Measurements from ENCODE around the gene FMO5.
"Not testable (repeated sequence)": the region's sequence is repeated elsewhere in the genome, so short reads cannot be mapped to it uniquely, and the experiment has no call there.

The FMO5 gene

DNA sequence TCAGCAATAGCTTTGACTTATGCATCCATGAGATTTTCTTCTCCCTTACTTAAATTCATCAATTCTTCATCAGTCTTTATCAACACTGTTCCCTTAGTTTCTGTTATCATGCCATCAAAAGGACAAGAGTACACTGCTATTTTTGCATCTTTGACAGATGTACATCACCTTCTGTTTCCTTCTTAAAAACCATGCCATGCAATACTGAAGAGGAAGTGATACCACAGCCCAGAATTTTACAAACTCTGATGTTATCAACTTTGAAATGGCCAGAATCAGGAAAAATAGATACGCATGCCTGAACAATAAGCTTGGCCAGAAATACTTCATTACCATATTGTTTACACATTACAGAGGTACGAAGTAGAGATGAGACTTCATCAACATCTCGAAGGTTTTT, 21.1 kb downstream of the FMO5 start:
- no peak for DNase-seq

DNA sequence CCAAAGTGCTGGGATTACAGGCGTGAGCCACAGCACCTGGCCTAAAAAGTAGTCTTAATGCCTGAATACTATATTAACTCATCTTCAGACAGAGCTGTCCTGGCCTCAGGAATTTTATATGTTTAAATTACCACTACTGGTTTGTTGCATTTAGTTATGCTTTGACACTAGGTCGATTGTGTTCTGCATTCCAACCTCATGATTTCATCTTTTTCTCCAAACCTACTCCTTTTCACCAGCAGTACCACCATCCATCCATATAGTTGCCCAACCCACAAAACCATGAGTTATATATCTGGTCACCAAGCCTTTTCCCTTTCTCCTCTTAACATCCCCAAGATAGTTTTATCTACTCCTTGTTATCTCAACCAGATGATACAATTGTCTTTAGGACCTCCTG, 22.6 kb downstream of the FMO5 start:
- DNase-seq = no peak

DNA sequence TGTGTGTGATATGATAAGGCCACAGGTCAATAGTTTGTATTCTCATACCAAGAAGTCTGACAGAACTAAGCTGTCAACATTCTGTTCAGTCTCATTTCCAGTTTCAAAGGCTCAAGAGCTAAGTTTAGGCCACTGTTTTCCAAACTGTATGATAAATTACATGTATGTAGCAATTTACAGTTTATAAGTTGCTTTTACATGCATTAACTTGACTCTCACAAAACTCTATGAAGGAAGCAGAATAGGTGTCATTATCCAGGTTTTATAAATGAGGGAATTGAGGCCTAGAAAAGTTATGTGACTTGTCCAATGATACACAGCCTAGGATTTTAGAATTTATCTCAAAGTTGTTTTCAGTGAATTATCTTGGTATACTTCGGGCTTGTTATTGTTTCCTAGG, 23.4 kb downstream of the FMO5 start:
- no peak for DNase-seq

DNA sequence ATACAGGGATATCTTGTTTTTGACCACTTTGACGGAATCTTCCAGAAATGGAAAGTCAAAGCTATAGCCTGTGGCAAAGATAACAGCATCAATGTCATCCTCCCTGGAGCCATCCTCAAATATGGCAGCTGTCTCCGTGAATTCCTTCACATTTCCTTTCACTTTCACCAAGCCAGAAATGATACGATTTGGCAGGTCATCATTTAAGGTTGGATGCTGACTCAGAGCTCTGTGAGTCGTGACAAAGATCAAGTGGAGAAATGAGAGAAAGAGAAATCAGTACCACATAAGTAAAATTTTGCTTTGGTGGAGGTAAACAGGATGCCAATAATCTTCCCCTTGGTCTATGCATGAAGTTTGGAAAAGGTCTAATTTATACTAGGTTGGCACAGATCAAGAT, 23.9 kb downstream of the FMO5 start:
- no peak for DNase-seq

DNA sequence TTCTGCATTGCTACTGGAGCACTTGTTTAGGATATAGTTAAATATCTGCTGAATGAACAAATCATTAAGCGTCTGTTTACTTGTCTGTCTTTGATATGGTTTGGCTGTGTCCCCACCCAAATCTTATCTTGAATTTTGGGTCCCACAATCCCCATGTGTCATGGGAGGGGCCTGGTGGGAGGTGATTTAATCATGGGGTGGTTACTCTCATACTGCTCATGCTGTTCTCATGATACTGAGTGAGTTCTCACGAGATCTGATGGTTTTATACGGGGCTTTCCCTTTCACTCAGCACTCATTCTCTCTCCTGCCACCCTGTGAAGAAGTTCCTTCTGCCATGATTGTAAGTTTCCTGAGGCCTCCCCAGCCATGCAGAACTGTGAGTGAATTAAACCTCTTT, 27.8 kb downstream of the FMO5 start:
- DNase-seq = not testable (repeated sequence)

DNA sequence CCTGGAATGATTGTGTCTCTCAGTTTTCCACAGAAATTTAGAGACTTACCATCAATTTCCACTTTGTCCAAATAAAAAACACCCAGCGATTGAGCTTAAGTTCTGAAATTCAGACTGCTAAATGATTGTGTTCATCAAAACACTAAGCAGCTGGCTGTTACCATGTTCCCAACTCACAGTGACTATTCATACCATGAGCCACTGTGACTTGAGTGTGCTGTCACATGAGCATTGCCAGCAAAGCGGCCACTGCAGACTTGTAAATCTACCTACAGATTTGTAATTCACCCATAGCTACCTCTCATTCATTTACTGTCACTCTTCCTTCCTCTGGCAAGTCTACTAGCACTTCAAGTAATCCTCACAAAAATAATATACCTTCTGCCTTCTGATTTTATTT, 35.6 kb downstream of the FMO5 start:
- DNase-seq = no peak

DNA sequence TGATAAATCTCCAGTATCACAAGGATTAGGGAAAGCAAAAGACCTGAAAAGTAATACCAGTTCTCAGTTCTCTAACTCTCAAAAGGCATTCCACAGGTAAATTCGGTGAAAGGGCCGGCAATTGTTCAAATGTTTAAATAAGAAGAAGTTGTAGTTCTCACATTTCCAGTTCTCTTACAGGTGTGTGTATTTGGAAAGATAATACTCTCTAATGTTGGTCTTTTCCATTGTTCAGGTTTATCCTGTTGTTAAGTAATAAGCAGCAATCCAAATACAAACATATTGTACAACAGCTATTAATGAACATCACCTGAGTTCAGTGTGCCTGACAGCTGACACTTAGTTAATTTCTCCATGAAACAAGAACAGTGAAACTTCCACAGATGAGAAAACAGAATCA, 39.7 kb downstream of the FMO5 start:
- no peak for DNase-seq

DNA sequence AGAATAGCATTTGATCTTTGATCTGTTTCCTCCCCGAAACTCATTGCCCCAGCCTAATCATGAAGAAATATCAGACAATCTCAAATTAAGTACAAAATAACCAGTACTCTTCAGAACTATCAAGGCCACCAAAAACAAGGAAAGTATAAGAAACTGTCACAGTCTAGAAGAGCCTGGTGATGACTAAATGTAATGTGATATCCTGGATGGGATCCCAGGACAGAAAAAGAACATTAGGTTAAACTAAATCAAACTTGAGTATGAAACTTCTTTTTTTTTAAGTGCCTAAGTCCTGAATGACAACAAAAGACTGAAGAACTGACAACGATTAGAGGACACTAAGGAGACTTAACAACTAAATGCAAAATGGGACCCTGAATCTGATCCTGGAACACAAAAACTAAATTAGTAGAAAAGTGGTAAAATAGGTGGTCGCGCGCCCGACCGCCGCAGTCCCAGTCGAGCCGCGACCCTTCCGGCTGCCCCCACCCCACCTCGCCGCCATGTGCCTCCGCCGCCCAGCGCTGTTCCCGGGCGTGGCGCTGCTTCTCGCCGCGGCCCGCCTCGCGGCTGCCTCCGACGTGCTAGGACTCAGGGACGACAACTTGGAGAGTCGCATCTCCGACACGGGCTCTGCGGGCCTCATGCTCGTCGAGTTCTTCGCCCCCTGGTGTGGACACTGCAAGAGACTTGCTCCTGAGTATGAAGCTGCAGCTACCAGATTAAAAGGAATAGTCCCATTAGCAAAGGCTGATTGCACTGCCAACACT, 47.3 kb downstream of the FMO5 start:
- DNase-seq = no peak

DNA sequence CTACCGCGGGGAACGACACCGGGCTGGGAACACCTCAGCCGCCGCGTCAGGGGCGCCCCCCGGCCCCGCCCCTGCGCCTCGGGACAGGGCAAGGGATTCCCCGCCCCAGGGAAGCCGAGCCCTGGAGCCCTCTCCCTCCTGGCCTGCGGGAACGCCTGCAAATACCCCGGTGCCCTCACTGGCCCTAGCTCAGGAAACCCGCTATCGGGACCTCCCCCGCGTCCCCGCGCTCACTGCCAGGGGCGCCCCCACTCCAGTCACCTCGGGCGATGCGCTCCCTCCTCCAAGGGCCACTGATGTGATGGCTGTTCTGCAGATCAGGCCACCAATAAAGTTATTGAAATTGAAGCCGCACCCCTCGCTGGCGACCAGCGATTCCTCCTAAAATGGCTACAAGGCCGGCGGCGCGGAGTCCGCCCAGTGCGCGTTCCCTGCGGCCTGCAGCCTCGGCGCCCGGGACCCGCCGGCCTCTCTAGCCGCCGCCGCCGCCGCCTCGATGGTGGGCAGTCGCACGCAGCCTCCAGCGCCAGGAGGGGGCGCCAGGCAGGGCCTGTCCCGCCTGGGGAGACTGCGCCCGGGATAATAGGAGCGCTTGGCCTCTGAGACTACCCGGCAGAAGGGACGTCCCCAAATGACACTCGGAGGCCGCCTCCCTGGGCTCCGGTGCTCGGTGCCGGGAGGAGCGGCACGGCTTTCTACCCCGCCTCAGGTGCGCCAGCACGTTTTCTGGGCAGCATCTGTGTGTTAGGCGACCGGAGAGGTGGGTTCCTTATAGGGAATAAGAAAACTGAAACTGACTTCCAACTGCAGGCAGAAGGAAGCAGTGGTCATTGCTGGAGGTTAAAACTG, 52.7 kb downstream of the FMO5 start, which contains the start of gene PRKAB2:
PRKAB2 (minus strand) TSS at position 303 of the 849 bp plus-strand sequence. CDS start 326 bp downstream, outside the sequence.
- peak; percentile 93 for DNase-seq

DNA sequence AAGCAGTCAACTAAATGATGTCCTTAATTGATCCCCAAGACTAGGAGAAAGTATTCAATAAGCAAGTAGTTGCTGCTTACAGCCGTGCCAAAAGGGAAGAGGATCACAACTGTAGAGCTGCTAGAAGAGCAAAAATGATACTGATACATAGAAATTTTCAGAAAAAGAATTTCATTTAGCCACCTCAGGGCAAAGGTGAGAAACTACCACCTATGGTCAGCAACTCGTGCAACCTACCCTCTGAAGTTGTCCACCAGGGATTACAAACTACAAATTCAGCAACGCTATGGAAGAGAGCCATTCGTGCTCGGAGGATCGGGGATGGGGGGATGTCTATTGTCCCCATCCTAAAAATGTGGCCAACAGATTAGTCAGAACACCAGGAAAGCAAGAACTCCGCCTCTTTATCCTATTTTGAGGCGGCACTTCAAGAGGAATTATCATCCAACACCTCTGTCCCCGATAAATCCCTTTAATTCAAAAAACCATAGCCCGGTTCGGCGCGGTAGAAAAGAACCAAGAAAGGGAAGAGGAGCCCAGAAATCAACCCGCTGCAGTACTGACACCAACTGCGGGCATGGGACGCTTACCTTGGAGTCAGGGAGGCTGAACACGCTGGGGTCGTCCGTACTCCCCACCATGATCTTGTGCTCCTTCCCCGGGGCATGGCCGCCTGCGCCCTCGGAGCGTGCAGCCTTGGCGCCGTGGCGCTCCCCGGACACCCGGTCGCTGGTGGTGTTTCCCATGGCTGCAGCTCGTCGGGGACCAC, 53.6 kb downstream of the FMO5 start:
- DNase-seq = no peak

DNA sequence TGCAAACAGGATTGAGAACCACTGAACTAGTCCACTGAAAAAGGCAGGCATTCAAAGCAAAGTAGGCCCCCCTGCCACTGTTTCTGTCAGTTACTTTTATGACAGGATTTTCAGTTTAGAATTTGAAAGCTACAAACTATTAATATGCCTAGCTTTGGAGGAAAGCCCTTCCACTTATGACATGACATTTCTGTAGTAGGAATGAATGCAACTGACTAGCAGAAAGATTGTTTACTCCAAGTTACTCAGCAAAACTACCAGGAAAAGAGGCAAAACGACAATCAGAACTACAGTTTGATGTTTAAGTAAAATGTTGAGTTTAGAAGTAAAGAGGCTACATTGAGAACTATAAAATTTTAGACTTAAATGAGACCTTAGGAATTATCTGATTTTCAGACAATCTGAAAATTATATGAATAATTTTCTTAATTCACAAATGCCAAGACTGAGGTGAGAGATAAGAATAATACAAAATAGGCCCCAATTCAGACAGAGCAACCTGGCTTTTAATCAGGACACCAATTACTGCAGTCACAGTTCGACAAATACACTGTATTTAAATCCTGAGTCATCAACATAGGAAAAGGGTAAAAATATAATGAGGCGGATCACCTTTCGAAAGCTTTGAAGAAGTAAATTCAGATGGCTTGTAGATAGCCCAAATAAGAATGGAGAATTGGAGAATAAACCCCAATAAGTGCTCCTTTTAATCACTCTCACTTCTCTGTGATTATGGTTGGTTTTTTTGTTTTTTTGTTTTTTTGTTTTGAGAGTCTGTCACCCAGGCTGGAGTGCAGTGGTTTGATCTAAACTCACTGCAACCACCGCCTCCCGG, 55.1 kb downstream of the FMO5 start:
- DNase-seq = no peak

DNA sequence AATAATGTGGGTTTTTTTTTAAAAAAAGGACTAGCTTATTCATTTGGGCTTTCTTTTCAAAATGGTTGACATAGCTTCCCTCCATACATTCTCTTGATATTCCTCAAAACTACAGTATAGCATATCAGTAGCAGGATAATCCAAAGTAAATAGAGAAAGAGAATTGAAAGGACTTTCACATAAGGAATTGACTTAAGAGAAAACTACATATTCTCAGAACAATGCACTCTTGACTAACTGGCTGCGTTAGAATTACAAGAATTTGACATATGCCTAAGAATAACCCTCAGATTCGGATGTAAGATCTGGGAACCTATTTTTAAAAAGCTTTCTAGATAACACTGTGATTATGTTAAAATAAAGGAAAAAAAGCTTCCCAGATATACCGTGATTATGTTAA, 56.0 kb downstream of the FMO5 start:
- no peak for DNase-seq

DNA sequence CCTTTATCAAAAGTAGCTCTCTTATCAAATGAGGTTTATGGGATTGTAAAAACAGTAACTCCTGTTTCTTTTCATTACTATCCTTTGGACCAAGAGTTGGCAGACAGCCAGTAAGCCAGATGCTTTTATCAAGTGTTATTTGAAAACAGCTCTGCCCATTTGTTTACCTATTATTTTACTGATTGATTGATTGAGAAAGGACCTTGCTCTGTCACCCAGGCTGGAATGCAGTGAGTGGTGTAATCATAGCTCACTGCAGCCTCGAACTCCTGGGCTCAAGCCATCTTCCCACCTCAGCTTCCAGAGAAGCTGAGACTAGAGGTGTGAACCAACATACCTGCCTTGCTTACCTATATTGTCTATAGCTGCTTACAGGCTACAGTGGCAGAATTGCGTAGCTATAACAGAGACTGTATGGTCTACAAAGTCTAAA, 56.5 kb downstream of the FMO5 start:
- no peak for DNase-seq

DNA sequence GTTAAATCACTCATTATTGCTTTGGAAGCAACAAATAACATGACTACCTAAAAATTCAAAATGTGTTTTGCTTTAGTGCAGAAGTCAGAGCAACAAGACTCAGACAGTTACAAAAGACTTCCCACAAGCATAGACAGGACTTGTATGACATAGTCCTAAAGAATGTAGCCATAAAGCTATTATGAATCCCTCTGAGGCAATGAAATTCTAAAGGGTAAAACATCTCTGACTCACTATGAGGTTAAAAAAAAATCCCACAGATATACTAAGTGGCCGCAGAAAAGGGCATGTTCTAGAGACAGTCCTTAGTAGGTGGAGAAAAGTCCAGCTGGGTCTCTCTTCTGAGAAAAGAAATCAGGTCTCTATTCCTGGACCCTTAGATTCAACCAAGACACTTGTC, 57.8 kb downstream of the FMO5 start:
- no peak for DNase-seq

DNA sequence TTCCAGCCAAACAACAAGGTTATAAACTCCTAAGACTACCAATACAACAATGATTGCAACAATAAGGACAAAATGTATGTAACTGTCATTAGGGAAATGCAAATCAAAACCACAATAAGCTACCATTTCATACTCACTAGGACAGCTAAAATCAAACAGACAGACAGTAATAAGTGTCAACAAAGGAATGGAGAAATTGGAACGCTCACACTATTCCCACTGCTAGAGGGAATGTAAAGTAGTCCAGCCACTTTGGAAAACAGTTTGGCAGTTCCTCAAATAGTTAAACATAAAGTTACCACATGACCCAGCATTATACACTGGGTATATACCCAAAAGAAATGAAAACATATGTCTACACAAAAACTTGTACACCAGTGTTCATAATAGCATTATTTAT, 62.1 kb downstream of the FMO5 start:
- no peak for DNase-seq

DNA sequence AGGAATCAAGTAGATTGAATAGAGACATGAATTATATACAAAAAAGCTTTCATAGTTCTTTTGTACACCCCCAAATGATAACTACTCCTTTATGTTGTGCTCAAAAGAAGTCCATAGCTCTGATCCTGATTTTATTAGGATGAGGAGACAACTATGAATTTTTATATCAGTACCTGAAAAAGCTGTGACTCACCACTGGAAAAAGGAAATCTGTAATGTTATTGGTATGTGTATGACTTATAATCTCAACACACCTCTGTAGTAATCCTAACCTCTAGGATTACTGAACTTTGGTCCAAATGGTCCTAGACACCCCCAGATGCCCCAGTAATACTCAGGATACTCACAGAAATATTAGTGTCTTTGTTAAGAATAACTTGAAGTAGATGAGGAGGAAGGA, 63.0 kb downstream of the FMO5 start:
- DNase-seq = no peak

DNA sequence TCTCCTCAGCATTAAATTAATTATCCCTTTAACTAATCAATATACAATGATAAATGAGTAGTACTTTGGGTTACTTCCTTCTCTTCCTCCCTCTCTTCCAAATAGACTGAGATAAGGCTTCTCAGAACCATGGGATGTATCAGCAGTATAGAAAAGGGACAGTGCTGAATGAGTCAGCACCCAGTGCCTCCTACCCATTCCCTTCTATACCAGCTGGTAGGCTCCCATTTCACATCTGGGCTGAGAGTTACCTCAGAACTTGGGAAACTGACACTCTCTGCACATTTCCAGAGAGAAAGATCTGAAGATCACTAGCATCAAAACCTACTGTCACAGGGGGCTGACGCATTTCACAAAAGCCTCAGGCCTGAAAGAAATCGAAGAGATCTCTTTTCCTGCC, 68.0 kb downstream of the FMO5 start:
- DNase-seq = not testable (repeated sequence)

DNA sequence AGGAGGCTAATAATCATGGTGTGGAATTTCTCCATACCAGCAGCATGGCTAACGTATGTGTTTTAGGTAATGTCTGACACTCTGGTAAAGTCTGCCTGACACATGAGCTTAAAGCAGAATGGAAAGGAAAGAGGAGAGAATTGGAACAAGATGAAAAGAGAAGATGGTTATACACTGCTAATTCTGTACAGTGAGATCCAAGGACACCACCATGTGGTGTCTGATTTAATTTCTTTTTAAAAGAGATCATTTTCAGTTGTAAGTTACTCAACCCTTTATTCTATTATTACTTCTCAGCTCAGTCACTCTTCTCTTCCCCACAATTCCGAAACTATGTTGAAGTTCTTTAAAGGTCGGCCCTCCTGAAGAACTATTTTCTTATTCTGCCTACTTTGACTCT, 68.5 kb downstream of the FMO5 start:
- no peak for DNase-seq

DNA sequence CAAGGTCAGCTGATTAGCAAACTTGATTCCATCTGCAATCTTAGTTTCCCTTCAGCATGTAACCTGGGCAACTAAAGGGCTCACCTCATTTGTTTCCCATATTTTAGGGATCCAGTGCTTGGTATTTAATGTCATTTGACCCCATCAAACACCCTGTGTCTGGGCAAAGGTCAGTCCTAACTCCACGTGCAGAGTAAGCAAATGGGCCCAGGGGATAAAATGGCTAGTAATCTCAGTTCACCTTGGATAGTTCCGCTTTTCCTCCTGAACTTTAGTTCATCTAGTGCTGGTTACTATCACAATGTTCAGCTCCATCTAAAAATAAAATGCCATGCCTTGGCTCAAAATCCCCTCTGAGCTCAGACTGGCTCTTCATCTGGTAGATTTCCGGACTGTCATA, 72.4 kb downstream of the FMO5 start:
- no peak for DNase-seq

DNA sequence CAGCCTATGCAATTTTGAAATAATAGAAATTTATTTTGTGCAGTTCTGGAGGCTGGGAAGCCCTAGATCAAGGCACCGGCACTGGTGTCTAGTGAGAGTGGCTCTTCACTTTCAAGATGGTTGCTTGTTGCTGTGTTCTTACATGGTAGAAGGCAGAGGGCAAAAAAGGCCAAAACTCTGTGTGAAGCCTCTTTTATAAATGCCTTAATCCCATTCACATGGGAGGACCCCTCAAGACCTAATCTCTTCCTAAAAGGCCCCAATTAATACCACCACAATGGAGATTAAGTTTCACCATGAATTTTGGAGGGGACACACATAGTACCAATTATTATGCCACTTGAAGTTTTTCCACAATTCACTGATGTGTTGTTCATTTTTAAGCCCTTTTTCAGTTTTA, 73.9 kb downstream of the FMO5 start:
- no peak for DNase-seq

DNA sequence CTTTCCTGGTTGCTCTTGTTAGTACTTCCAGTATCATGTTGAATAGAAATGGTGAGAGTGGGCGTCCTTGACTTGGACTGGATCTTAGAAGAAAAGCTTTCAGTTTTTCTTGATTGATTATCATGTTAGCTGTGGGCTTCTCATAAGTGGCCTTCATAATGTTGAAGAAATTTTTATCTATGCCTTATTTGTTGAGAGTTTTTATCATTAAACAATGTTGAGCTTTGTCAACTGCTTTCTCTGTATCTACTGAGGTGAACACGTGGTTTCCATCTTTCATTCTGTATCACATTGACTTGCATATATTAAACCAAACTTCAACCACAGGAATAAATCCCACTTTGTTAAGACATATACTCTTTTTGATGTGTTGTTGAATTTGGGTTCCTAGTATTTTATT, 82.3 kb downstream of the FMO5 start:
- DNase-seq = no peak

Measured in activated CD4-positive, alpha-beta T cell treated with anti-CD3 and anti-CD28 coated beads, Interleukin-2, amount 50 U/mL, for 16 hours (primary cell).